Measurements from ENCODE around the gene FGFR2. TPM values are rescaled to one million over a fixed set of nuclear protein-coding genes. Genes with fewer than 3 reads are reported as not detected.

Gene FGFR2
- total and polyA plus RNA-seq, 2 donors (not counting 3 experiments of a cell fraction or from before 2014, with no cell fraction given): 0.06 TPM; not detected in 1

DNA sequence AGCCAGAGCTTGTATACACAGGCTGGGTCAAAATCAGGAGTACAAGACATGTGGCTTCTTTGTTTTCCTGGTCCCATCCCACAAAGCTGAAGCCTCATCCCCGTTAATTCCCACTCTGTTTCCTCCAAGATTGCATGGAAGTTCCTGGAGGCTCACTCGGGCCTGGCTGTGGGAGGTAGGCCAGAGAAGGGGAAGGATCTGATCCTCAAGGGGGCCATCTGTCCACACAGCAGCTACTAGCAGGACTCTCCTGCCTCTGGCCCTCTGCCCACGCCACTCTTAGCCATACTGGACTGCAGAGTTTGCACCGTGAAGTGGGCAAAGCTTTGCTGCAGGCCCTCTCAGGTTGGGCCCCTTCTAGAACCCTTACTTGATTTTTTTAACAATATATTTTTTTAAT lies 160.6 kb downstream of the FGFR2 start:
- H3K4me3 ChIP-seq (replicated peaks in 1 of 3; ENCODE audit: insufficient read depth in 1 of 3, low read depth in 1 of 3, low read length in 3 of 3): no peak overlapping the region
- no peak overlapping the region for H3K9ac ChIP-seq (replicated peaks; ENCODE audit: extremely low read depth, insufficient read depth, low read length)
- no peak overlapping the region for H2AFZ ChIP-seq (ENCODE audit: low read depth, low read length)
- H3K9me1 ChIP-seq (replicated peaks; ENCODE audit: control insufficient read depth, extremely low read depth, insufficient read depth, low read length): no peaks in the 10 kb centered on the region
- H3K79me2 ChIP-seq (ENCODE audit: control insufficient read depth, insufficient read depth, low read length): no peaks in the 10 kb centered on the region
- CTCF ChIA-PET: no interaction called here
- H3K36me3 ChIP-seq (ENCODE audit: control insufficient read depth in 2 of 2, extremely low read depth in 1 of 2, insufficient read depth in 2 of 2, low read length in 2 of 2): no peaks in the 10 kb centered on the region
- H3K27me3 ChIP-seq (ENCODE audit: control insufficient read depth in 2 of 2, insufficient read depth in 2 of 2, low read length in 2 of 2): no peaks in the 10 kb centered on the region
- intact Hi-C loops (cut with micrococcal nuclease): no loop called here
- no peak overlapping the region for H3K4me2 ChIP-seq (ENCODE audit: insufficient read depth, low read length)
- DNase-seq (ENCODE audit: low read depth, low spot score) (no peak), FAIRE-seq (no peak)
- POLR2A ChIA-PET: no interaction called here
- H3K27ac ChIP-seq (ENCODE audit: insufficient read depth, low read depth, low read length): no peak overlapping the region
- H3K9me3 ChIP-seq (replicated peaks; ENCODE audit: control insufficient read depth, insufficient read depth, low read length): peaks cover 3% of the 10 kb centered on the region
- no peaks in the 10 kb centered on the region for H4K20me1 ChIP-seq (replicated peaks; ENCODE audit: control insufficient read depth, extremely low read depth, insufficient read depth, low read length)
- TF ChIP-seq GATA2 (IDR thresholded peaks at IDR 0.05; ENCODE audit: insufficient read depth, insufficient read length, low read depth, low read length) (no peak), EZH2 (IDR thresholded peaks at IDR 0.05; ENCODE audit: borderline replicate concordance, low read depth, low read length, severe bottlenecking) (no peak), FOS (IDR thresholded peaks at IDR 0.05; ENCODE audit: borderline replicate concordance, insufficient read depth, low read length) (no peak), POLR2A (IDR thresholded peaks at IDR 0.05; ENCODE audit: low read depth, low read length) (no peak), MYC (IDR thresholded peaks at IDR 0.05; ENCODE audit: low read depth, low read length) (no peak), POLR2AphosphoS5 (IDR thresholded peaks at IDR 0.05; ENCODE audit: insufficient read depth, low read depth, low read length) (no peak), JUN (IDR thresholded peaks at IDR 0.05; ENCODE audit: borderline replicate concordance, insufficient read depth, insufficient read length, low read depth) (no peak)
- TF ChIP-seq, protein P1, sequence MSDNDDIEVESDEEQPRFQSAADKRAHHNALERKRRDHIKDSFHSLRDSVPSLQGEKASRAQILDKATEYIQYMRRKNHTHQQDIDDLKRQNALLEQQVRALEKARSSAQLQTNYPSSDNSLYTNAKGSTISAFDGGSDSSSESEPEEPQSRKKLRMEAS (IDR thresholded peaks at IDR 0.05; ENCODE audit: insufficient read depth, insufficient read length): no peak
- TF ChIP-seq, protein P2, sequence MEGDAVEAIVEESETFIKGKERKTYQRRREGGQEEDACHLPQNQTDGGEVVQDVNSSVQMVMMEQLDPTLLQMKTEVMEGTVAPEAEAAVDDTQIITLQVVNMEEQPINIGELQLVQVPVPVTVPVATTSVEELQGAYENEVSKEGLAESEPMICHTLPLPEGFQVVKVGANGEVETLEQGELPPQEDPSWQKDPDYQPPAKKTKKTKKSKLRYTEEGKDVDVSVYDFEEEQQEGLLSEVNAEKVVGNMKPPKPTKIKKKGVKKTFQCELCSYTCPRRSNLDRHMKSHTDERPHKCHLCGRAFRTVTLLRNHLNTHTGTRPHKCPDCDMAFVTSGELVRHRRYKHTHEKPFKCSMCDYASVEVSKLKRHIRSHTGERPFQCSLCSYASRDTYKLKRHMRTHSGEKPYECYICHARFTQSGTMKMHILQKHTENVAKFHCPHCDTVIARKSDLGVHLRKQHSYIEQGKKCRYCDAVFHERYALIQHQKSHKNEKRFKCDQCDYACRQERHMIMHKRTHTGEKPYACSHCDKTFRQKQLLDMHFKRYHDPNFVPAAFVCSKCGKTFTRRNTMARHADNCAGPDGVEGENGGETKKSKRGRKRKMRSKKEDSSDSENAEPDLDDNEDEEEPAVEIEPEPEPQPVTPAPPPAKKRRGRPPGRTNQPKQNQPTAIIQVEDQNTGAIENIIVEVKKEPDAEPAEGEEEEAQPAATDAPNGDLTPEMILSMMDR (IDR thresholded peaks at IDR 0.05; ENCODE audit: extremely low read depth in 1 of 2, insufficient read depth in 1 of 2, low read depth in 1 of 2, low read length in 2 of 2): no peak
- dilution Hi-C loops (cut with MboI; ENCODE audit: extremely low pct_ligation_motif_present, low sequenced_read_pairs): no loop called here
- no TSS peak for BruUV-seq (replicated peaks)
- no peaks in the 10 kb centered on the region for H3K4me1 ChIP-seq (ENCODE audit: control insufficient read depth, extremely low read depth, insufficient read depth, low read length)
